GM12878 (cell line): ENCODE data around the gene MOBP. TPM values are rescaled to one million over a fixed set of nuclear protein-coding genes. Genes with fewer than 3 reads are reported as not detected.

Experiments
- ATAC-seq: fragments of 200-7000 bp; cut with Tn5 transposase; 3 replicates; pipeline ENCODE4 v1.9.1; 2020; ENCODE audit warnings: mild to moderate bottlenecking, moderate library complexity
- BruUV-seq: library from RNA; stranded (reverse); fragments of 400-500 nt; replicated peaks from 2 replicates; lab custom pipeline; 2021; lab: Mats Ljungman, UMichigan
- CTCF ChIA-PET: fragments of 300-600 bp; sonication (Branson Sonifier 250); formaldehyde crosslinking; extraction: SDS; loops from one replicate; lab custom pipeline; 2021; ENCODE audit warnings: inconsistent platforms; lab: Yijun Ruan, JAX
- POLR2A ChIA-PET: fragments of 350-600 bp; formaldehyde crosslinking; extraction: SDS; loops from one replicate; lab custom pipeline; 2021; ENCODE audit warnings: inconsistent platforms; lab: Charles Lee
- RAD21 ChIA-PET: fragments of 300-600 bp; sonication (Branson Sonifier 250); formaldehyde crosslinking; loops from one replicate; lab custom pipeline; 2023; ENCODE audit warnings: antibody characterized with exemption; ENCODE audit not compliant: unreplicated experiment; lab: Charles Lee
- SMC1A ChIA-PET: fragments of 300-600 bp; sonication (Branson Sonifier 250); formaldehyde crosslinking; loops from one replicate; lab custom pipeline; 2023; ENCODE audit not compliant: unreplicated experiment, uncharacterized antibody; lab: Charles Lee
- DNase-seq: peaks from one replicate; pipeline ENCODE4 v3.0.0-alpha.2; 2011; ENCODE audit warnings: low read depth, low spot score
- FAIRE-seq: peaks from 3 replicates; lab custom pipeline; 2011; peaks lifted over from hg19 to GRCh38; lab: Jason Lieb, UNC
- H2AFZ ChIP-seq: 2 replicates; pipeline ENCODE4 v1.6.0; 2011; ENCODE audit warnings: low read depth, low read length, control low read depth; ENCODE audit not compliant: control insufficient read depth
- H3K27ac ChIP-seq: 2 replicates; pipeline ENCODE4 v1.5.1; 2011; ENCODE audit warnings: control low read depth; ENCODE audit not compliant: control insufficient read depth, insufficient read depth
- H3K27me3 ChIP-seq, 2 experiments: replicated peaks in 1 of 2; 2 replicates each; pipeline versions ENCODE4 v1.6.0 to v1.6.1; 2011; ENCODE audit warnings: low read length in 1 of 2; ENCODE audit not compliant: control insufficient read depth in 2 of 2, insufficient read depth in 2 of 2
- H3K36me3 ChIP-seq, 2 experiments: 2 replicates each; pipeline ENCODE4 v1.5.1; 2011; ENCODE audit warnings: low read length in 1 of 2; ENCODE audit not compliant: control insufficient read depth in 2 of 2, insufficient read depth in 2 of 2
- H3K4me1 ChIP-seq: 2 replicates; pipeline ENCODE4 v1.6.1; 2011; ENCODE audit warnings: mild to moderate bottlenecking, low read length, moderate library complexity, mixed read lengths; ENCODE audit not compliant: control insufficient read depth, insufficient read depth
- H3K4me2 ChIP-seq: 2 replicates; pipeline ENCODE4 v1.6.0; 2011; ENCODE audit warnings: control low read depth; ENCODE audit not compliant: control insufficient read depth, insufficient read depth
- H3K4me3 ChIP-seq: fragments of 200-600 bp; sonication (generic); 2 replicates; pipeline ENCODE4 v1.5.1; 2016
- H3K79me2 ChIP-seq: 2 replicates; pipeline ENCODE4 v1.6.0; 2011; ENCODE audit warnings: low read length; ENCODE audit not compliant: control insufficient read depth, insufficient read depth
- H3K9ac ChIP-seq: 2 replicates; pipeline ENCODE4 v1.8.0; 2011; ENCODE audit warnings: low read length, control low read depth, mixed read lengths; ENCODE audit not compliant: control insufficient read depth, insufficient read depth
- H3K9me3 ChIP-seq: replicated peaks from 3 replicates; pipeline ENCODE4 v1.5.1; 2011; ENCODE audit warnings: mild to moderate bottlenecking, low read length; ENCODE audit not compliant: control insufficient read depth, insufficient read depth
- H4K20me1 ChIP-seq: 2 replicates; pipeline ENCODE4 v1.6.0; 2011; ENCODE audit not compliant: control insufficient read depth, insufficient read depth
- TCF7 ChIP-seq: IDR thresholded peaks from 2 replicates; pipeline ENCODE4 v1.6.1; 2014; ENCODE audit warnings: antibody characterized with exemption, borderline replicate concordance
- ZNF384 ChIP-seq: IDR thresholded peaks from 2 replicates; pipeline ENCODE4 v1.6.1; 2012; ENCODE audit warnings: low read depth, mild to moderate bottlenecking, low read length, improper control_type of control experiment, borderline replicate concordance
- WGBS: methylation state at CpG from one replicate; pipeline ENCODE4 v1.1.6; 2016; ENCODE audit warnings: low lambda C conversion rate; ENCODE audit not compliant: insufficient replicate concordance, insufficient coverage; ENCODE audit errors: missing lambda C conversion rate; 5-methylcytosine and 5-hydroxymethylcytosine counted together
- in situ Hi-C: fragments of 300-500 bp; cut with MboI; formaldehyde crosslinking; loops from 9 replicates; pipeline ENCODE4 v1.14.3; 2018; ENCODE audit warnings: mixed read lengths
- intact Hi-C: fragments of 100-400 bp; cut with micrococcal nuclease; formaldehyde crosslinking; loops from one replicate; pipeline ENCODE4 v1.14.2; 2022; ENCODE audit not compliant: unreplicated experiment
- polyA plus RNA-seq, 11 experiments: library from polyadenylated mRNA; depleted of rRNA in 4 of 11; unstranded in 6 of 11; stranded (reverse) in 5 of 11; fragments of >200 nt; fragmentation: Nextera tagmentation in 4 of 11; fragmentation: Illumina TruSeq in 1 of 11; extraction: Ambion mirVana in 4 of 11; extraction: Trizol in 1 of 11; gene quantifications; 1 replicate in 1 of 11; 2 replicates in 10 of 11; pipeline versions ENCODE4 v1.2.1 to v1.2.3, GENCODE V29; 2011 to 2016; ENCODE audit warnings: inconsistent platforms in 2 of 11, missing spikeins in 2 of 11, low read depth in 1 of 11
- total RNA-seq, 4 experiments: library from RNA; depleted of rRNA in 3 of 4; stranded (reverse); fragments of >200 nt in 3 of 4; fragmentation: Illumina TruSeq in 1 of 4; extraction: Trizol in 1 of 4; gene quantifications; 2 replicates each; pipeline versions ENCODE4 v1.2.1 to v1.2.3, GENCODE V29; 2013 to 2021
- TF ChIP-seq, protein P1 (sequence below): IDR thresholded peaks from 2 replicates; pipeline ENCODE4 v1.6.1; 2011; ENCODE audit warnings: low read depth, low read length, improper control_type of control experiment, borderline replicate concordance
- TF ChIP-seq, protein P2 (sequence below): IDR thresholded peaks from 2 replicates; pipeline ENCODE4 v1.6.1; 2011; ENCODE audit warnings: borderline replicate concordance, low read depth, mild to moderate bottlenecking, moderate library complexity, low read length; ENCODE audit not compliant: insufficient read depth, poor library complexity, severe bottlenecking

Gene MOBP
- total and polyA plus RNA-seq, 10 of the 15 experiments (the other 5 are each of a cell fraction or from before 2014, with no cell fraction given): 0.04 to 0.09 (median 0.08) TPM; not detected in 5

DNA sequence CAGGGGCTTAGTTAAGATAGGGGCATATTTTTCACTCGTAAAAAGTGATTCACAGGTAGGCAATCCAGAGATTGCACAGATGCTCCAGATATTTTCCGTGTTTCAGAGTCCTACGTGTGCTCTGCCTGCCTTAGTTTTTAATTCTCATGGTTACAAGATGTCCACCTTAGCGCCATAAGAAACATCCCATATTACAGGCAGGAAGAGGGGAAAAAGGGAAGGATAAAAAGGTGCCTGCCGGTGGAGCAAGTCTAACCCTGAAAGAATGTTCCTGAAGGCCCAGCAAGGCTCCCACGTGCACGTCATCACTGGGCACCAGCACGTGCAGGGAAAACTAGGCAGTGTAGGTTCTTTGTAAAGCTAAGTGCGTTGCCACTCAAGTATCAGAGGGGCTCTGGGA, 10.1 kb upstream of the MOBP start:
- H3K4me2 ChIP-seq: no peak overlapping the region

More for the DNA sequence above, 10.1 kb upstream of the MOBP start:
- no peak for ATAC-seq
- H3K79me2 ChIP-seq: no peaks in the 10 kb centered on the region
- intact Hi-C loops (no loop called here), in situ Hi-C loops (no loop called here)
- BruUV-seq: no TSS peak
- CTCF ChIA-PET: no interaction called here
- SMC1A ChIA-PET: no interaction called here
- DNase-seq: no peak
- POLR2A ChIA-PET: no interaction called here
- H3K36me3 ChIP-seq: no peaks in the 10 kb centered on the region
- no peaks in the 10 kb centered on the region for H3K4me1 ChIP-seq
- no peaks in the 10 kb centered on the region; a peak in 2 of 4 replicates for H3K27me3 ChIP-seq
- no peaks in the 10 kb centered on the region for H3K9me3 ChIP-seq
- WGBS: 41% methylated on average over 9 of the region's 9 CpGs
- TF ChIP-seq TCF7 (no peak), ZNF384 (no peak)
- TF ChIP-seq, protein P1, sequence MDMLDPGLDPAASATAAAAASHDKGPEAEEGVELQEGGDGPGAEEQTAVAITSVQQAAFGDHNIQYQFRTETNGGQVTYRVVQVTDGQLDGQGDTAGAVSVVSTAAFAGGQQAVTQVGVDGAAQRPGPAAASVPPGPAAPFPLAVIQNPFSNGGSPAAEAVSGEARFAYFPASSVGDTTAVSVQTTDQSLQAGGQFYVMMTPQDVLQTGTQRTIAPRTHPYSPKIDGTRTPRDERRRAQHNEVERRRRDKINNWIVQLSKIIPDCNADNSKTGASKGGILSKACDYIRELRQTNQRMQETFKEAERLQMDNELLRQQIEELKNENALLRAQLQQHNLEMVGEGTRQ: no peak
- TF ChIP-seq, protein P2, sequence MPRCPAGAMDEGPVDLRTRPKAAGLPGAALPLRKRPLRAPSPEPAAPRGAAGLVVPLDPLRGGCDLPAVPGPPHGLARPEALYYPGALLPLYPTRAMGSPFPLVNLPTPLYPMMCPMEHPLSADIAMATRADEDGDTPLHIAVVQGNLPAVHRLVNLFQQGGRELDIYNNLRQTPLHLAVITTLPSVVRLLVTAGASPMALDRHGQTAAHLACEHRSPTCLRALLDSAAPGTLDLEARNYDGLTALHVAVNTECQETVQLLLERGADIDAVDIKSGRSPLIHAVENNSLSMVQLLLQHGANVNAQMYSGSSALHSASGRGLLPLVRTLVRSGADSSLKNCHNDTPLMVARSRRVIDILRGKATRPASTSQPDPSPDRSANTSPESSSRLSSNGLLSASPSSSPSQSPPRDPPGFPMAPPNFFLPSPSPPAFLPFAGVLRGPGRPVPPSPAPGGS: no peak
- H3K27ac ChIP-seq: no peak overlapping the region
- RAD21 ChIA-PET: no interaction called here
- no peak overlapping the region for H2AFZ ChIP-seq
- H3K9ac ChIP-seq: no peak overlapping the region
- no peak for FAIRE-seq
- no peaks in the 10 kb centered on the region for H4K20me1 ChIP-seq
- no peak overlapping the region for H3K4me3 ChIP-seq
